Airway epithelial cell (primary cell): ENCODE results near the gene TMX3. TPM values are rescaled to one million over a fixed set of nuclear protein-coding genes. Genes with fewer than 3 reads are reported as not detected.

Experiments
- total RNA-seq: library from RNA; depleted of rRNA; stranded (reverse); fragments of >200 nt; gene quantifications from 2 replicates; pipeline ENCODE4 v1.2.3, GENCODE V29; 2015

TMX3 gene, protein sequence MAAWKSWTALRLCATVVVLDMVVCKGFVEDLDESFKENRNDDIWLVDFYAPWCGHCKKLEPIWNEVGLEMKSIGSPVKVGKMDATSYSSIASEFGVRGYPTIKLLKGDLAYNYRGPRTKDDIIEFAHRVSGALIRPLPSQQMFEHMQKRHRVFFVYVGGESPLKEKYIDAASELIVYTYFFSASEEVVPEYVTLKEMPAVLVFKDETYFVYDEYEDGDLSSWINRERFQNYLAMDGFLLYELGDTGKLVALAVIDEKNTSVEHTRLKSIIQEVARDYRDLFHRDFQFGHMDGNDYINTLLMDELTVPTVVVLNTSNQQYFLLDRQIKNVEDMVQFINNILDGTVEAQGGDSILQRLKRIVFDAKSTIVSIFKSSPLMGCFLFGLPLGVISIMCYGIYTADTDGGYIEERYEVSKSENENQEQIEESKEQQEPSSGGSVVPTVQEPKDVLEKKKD
- total RNA-seq = 22.8 and 25.2 TPM in 2 replicates

DNA sequence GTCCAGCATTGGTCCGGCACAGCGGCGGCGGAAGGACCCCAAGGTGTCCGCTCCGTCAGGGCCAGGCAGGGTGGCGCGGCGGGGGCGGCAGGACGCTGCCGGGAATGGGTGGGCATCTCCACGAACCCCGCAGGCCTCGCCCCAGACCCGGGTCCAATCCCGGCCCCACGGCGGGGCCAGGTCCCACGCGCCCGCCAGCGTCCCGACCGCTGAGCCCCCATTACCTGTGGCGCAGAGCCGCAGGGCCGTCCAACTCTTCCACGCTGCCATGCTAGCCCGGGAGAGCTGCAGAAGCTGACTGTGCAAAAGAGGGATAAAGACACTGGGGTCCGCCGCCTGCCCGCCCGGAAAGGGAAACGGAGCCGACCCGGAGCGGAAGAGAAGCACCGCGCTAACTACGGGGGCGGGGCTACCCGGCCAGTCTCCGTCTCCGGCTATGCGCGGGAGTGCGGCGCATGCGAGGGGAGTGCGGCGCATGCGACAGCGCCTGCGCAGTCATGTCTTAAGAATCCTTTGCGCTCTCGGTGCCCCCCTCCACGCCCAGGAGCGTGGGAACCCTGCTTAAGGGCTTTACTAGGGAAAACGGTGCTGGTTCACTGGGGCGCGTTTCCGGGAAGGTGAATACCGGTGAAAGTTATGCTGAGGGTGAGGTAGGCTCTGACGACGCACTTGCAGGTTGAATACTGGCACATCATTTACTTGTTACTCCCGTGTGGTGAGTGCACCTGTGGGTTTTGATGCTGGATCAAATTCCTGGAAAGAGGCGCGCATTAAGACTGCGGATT, at the start of gene TMX3:
TMX3 (minus strand) TSS at position 397 of the 785 bp plus-strand sequence; CDS start at position 270, 127 bp downstream.

Other genes with a start within 250 kb of the TMX3 start
- 0.92 and 3.6 TPM in 2 replicates for gene CCDC102B, start 83.0 kb upstream of the TMX3 start, total RNA-seq